Activated CD8-positive, alpha-beta memory T cell treated with anti-CD3 and anti-CD28 coated beads for 48 hours (primary cell): ENCODE results near the gene NMB.
A peak's percentile ranks its signal among the peaks of the same experiment; 100 is the strongest.
"Not testable (repeated sequence)": the region's sequence is repeated elsewhere in the genome, so short reads cannot be mapped to it uniquely, and the experiment has no call there.

ENCODE experiments used
- DNase-seq, 3 experiments: peaks; one replicate each; pipeline ENCODE4 v3.0.0-alpha.2; 2020; ENCODE audit warnings: low read depth in 2 of 3, low spot score in 2 of 3

NMB gene

DNA sequence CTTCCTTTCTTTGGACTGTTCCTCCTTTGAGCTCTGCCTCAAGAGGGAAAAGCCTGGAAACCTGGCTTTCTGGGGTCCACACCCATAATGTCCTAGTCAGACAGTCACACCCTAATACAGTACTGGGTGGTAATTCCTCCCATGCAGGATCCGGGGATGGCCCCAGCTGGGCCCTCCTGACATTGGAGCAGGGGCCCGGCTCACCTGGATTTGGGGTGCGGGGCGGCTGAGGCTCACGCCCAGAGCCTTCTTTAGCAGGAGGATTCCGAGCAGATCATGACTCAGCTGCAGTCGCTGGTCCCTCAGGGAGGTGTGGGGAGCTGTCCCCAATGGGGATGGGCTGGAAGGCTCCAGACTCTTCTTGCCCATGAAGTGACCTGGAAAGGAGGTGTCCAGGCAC lies 1.0 kb downstream of the NMB start:
- no peak for DNase-seq

DNA sequence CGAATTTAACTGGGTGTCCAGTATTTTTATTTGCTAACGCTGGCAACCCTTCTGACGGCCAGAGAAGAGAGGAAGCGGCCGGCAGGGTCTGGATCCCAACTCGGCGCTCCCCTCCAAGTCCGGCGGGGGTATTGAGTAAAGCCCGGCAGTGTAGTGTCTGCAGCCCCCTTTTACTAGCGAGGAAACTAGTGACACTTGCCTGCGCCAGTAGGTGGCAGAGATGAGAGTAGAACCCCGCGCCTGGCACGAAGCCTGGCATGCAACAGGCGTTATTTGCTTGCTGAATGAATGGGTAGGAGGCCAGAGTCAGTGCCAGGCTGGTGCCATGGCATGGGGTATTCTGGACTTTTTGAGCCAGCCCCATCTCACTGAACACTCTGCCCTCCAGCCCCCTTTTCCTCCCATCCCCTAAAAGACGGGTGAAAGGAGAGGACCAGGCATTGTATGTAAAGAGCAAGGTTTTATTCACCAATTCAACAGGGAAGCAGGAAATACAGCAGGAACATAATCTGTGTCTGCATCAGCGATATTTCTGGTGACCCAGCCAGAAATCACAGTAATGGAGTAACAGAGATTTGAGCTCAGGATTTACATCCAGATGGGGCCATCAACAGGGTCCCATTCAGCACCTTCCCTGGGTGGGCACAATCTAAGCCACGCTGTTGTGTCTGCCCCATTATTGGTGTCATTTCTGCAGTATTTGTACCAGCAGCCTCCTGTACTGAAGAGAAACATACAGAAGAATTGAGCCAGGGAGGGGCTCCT lies 3.1 kb downstream of the NMB start:
- peak in 2 of 3 experiments; percentile 44 to 51 for DNase-seq

DNA sequence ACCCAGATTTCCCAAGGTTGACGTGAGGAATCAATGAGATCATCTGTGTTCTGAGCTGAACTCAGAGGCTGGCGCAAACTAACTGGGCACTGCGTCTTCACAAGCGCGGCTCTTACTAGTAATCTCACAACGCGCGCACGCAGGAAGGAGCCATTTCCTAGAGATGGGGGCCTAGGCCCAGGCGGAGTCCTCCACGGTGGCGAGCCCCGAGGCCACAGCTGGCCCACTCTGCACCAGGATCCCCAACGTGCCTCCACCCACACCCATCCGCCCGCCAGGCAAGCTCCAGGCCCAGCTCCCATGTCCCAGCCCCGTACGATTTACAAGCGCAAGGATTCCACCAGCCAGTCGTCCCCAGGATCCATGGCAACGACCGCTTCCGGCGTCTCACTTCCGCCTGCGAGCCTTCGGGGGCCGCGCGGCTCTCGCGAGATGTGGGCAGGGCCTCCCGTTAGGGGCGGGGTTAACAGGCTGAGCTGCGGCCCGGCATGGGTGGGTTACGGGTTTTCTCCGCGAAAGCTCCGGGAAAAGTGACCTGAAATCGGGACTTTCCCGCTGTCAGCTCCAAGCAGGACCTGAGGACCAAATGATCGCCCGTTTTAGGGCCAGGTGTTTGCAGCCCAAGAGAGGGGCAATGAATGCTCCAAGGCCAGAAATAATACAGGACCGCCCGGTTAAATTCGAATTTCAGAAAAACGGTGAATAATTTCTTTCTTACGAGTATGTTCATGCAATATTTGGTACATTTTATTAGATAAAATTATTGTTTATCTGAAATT lies 3.9 kb downstream of the NMB start, which contains the start of gene WDR73:
TSS of gene WDR73 (minus strand) at position 374 of the 779 bp plus-strand sequence. CDS start at position 365, 9 bp downstream.
- peak; percentile 91 to 97 (median 95) for DNase-seq

DNA sequence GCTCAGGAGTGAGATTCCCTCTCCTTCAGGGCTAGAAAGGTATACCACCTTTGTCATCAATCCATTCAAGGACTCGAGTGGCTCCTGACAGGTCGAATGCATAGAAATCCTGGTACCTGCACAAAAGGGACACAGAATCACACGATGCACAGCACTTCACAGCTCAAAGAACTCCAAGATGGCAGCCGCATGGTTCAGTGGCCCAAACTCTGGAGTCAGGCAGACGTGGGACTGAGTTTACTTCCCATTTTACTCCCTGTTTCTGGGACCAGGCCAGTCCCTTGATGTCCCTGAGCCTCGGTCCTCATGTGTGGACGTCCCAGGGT lies 4.5 kb downstream of the NMB start:
- DNase-seq = no peak

DNA sequence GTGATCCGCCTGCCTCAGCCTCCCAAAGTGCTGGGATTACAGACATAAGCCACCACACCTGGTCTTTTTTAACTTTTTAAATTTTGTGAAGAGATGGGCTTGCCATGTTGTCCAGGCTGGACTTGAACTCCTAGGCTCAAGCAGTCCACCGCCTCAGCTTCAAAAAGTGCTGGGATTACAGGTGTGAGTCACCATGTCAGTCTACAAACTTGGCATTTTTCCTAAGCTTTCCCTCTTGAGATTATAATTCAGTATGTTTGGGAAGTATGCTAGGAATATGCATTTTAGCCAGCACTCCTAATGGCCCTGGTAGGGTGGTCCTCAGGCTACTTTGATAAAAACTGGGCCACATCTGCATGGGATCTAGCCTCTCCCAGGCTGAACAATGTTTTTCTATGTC lies 8.3 kb downstream of the NMB start:
- DNase-seq = no peak

DNA sequence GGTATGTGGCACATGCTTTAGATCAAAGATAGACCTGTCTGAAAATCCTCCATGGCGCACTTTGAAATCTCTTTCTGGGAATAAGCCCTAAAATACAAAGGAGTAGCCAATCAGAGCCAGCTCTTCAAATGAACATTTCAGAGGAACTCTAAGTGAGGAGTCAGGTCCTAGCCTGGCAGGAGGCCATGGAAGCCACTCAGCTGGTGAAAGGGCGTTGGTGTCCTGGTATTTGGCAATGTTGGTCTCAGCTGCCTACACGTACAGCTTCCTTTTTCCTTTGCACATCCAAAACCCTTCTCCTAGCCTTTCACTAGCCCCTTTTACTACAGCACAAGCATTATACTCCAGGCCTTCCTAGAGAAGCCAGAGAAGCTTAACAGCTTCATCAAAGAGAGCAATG lies 9.5 kb downstream of the NMB start:
- no peak for DNase-seq

DNA sequence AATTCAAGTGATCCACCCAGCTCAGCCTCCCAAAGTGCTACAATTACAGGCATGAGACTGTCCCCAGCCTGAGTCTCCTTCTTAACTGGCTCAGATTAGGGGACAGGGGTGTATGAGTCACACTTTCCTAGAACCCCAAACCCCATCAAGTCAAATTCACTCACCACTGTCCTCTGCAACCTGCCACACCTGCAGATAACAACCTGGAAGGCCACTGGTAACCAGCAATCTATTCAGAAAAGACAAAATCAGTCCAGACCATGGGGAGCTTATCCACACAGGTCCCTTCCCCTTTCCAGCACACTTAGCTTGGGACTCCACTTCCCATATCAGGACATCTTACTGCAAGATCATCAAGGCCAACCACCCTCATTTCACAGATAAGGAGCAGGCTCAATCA lies 10.3 kb downstream of the NMB start:
- no peak for DNase-seq

DNA sequence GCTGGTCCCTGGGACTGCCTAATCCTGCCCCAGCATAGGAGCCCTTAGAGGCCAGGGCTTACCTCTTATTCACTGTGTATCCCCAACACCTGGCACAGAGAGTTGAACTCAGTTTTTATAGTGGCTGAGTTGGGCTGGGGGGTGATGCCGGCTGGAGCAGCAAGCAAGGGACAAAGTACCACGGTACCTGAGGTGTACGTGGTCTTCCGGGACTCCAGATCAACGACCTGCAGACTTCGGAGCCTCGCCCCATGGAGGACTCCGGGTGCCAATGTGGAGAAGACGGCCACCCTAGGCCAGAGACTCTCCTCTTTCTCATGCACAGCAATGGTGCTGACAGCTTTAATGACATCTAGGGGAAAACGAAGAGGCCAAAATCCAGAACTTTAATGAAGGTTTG lies 12.0 kb downstream of the NMB start:
- no peak for DNase-seq

DNA sequence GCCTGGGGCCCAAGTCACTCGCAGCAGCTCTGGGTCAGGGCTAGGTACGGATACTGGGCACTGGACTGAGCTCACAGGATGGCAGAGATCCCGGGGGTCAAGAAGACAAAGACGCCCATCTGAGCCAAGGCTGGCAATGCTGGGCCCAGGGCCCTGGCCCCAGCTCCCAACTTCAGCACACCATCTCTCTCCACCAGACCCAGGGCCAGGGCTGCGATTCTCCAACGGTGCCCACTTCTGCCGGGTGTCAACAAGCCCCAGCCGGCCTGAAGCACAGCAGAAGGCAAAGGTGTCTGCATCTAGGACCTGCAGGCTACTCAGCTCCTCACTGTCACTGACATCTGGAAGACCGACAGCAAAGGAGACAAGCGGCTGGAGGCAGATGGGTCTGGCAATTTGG lies 12.5 kb downstream of the NMB start:
- no peak for DNase-seq

DNA sequence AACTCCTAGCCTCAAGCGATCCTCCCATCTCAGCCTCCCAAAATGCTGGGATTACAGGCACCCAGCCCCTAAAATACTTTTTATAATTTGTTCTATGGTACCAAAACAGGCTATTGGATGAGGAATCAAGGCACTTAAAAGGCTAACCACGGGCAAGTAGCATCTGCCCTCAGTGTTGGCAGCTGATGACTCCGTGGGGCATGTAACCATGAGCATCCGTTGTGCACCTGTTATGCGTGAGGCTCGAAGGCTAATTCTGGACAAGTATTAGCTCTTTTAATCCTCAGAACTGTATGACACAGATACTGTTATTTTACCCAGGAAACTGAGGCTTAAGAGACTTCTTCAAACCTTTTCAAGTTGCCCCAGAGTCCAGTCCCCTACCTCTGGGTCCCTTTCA lies 14.2 kb downstream of the NMB start:
- DNase-seq = no peak

DNA sequence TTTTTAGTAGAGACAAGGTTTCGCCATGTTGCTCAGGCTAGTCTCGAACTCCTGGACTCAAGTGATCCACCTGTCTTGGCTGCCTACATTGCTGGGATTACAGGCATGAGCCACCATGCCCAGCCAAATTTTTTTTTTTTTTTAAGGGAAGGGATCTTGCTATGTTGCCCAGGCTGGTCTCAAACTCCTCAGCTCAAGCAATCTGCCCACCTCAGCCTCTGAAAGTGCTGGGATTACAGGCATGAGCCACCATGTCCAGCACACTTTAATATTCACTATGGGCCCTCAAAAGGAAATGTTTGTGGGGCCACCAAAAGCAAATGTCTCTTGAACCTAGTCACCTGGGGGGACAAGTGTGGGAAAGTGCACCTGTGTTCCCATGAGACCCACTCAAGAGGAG lies 15.4 kb downstream of the NMB start:
- DNase-seq = not testable (repeated sequence)

DNA sequence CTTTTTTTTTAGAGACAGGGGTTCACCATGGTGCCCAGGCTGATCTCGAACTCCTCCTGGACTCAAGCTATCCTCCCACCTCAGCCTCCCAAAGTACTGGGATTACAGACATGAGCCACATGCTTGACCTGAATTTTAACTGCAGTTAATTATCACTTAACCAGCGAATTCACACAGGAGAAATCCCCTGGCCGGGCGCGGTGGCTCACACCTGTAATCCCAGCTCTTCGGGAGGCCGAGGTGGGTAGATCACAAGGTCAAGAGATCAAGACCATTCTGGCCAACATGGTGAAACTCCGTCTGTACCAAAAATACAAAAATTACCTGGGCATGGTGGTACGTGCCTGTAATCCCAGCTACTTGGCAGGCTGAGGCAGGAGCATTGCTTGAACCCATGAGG lies 16.1 kb downstream of the NMB start:
- DNase-seq = not testable (repeated sequence)

DNA sequence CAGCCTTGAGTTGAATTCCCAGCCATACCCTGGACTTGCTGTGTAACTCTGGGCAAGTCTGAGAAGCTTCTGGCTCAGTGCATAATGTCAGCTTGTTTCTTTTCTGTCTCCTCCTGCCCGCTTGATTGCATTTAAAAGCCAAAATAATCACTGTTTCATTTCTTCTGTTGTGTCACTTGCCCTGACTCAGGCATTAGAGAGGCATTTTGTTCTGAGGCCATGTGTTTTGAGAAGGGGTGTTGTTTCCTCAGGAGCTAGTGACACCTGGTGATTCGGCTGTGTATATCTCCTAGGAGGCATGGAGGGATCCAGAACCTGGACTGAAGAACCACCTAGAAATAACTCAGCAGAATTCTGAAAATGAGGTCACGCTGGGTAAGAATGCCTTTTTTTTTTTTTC lies 19.9 kb downstream of the NMB start:
- no peak for DNase-seq

DNA sequence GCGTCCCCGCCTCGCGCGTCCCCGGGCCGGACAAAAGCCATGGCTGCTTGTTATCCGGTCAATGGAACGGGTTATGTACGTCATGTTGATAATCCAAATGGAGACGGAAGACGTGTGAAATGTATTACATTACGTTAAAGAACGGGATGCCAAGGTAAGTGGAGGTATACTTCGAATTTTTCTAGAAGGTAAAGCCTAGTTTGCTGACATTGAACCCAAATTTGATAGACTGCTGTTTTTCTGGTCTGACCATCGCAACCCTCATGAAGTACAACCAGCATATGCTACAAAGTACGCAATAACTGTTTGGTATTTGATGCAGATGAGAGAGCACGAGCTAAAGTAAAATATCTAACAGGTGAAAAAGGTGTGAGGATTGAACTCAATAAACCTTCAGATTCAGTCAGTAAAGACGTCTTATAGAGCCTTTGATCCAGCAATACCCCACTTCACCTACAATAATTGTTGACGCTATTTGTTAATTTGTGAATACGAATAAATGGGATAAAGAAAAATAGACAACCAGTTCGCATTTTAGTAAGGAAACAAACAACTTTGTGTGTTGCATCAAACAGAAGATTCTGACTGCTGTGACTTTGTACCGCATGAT lies 23.7 kb downstream of the NMB start:
- no peak for DNase-seq

DNA sequence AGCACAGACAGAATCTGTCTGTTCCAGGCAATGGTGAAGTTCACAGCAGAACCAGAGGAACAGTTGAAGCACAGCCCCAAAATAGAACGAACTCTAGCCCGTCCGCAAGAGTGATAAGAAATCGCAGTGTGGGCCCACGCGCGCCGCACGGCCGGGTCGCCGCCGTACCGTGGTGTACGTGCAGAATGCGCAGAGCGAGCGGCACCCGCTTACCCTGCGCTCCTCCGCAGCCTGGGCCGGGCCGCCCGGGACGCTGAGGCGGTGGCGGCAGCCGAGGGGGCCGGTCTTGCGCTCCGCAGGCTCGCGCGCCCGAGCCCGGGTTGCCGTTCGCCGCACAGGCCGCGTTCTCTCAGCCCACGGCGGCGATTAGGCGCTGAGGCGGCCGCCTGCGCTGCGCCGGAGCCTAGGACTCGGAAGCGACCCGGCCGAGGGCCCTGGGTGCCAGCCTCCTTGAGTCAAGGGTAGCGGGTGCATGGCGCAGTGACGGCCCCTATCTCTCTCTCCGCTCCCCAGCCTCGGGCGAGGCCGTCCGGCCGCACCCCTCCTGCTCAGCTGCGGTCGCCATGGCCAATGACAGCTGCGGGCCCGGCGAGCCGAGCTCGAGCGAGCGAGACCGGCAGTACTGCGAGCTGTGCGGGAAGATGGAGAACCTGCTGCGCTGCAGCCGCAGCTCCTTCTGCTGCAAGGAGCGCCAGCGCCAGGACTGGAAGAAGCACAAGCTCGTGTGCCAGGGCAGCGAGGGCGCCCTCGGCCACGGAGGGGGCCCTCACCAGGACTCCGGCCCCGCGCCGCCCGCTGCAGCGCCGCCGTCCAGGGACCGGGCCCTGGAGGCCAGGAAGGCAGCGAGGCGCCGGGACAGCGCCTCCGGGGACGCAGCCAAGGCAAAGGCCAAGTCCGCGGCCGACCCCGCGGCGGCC lies 24.4 kb downstream of the NMB start:
- DNase-seq = peak; percentile 37 to 54 (median 47)

DNA sequence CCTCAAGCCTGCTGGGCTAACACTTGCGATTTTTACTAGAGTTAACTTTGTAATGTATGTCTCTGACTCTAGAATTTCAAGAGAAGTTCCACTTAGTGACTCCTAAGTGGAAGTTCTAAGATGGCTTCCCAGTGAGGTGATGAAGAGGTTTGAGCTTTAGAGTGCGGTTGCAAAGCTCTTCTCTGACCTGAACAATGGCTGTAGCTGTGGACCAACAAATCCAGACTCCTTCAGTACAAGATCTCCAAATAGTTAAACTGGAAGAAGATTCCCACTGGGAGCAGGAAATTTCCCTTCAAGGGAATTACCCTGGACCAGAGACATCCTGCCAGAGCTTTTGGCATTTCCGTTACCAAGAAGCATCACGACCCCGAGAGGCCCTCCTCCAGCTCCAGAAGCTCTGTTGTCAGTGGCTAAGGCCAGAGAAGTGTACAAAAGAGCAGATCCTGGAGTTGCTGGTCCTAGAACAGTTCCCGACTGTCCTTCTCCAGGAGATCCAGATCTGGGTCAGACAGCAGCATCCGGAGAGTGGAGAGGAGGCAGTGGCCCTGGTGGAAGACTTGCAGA lies 26.2 kb downstream of the NMB start:
- no peak for DNase-seq

DNA sequence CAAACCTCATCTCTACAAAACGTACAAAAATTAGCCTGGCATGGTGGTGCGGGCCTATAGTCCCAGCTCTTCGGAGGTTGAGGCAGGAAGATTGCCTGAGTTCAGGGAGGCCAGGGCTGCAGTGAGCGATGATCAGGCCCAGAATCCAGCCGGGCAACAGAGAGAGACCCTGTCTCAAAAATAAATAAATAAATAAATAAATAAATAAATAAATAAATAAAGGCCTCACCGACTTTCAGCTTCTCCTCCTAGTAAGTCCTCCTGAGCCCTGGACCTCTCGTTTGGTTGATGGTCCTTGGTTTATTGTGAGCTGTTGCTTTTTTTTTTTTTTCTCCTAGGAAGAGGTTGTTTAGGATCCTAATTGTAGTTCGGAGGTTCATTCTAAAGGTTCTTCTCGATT lies 29.0 kb downstream of the NMB start:
- no peak for DNase-seq

DNA sequence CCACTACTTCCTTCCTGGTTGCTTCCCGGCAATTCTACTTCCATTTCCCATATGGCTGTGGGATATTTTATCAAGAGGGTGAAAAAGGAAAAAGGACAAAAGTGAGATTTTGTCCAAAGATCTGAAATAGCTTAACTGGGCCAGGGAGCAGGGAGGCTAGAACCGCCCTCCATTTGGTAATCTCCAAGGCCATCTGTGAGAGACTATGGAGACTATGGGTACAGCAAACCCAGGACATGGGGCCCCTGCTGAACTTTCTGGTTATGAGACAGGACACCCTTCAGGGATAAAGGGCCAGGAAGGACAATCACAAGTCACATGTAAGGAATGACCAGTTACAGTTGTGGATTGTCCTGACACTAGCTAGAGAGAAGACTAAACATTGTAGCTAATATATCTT lies 32.9 kb downstream of the NMB start:
- DNase-seq = no peak

DNA sequence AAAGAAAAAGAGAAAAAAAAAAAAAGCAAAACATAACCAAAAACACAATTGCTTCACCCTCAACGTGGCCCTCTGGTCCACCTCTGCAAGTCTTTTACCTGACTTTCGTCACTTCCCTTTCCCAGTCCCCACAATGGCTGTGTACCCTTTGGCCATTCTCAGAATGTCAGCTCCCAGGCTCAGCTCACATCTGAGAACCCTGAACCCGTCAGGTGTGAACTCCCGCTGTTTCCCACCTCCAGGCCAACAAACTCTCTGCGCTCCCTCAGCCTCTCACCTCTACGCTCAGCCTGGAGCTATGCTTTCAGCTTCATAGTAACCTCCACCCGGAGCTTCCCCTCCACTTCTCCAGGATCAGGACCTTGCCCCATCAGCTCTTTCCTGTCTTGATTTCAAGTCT lies 33.6 kb downstream of the NMB start:
- no peak for DNase-seq

DNA sequence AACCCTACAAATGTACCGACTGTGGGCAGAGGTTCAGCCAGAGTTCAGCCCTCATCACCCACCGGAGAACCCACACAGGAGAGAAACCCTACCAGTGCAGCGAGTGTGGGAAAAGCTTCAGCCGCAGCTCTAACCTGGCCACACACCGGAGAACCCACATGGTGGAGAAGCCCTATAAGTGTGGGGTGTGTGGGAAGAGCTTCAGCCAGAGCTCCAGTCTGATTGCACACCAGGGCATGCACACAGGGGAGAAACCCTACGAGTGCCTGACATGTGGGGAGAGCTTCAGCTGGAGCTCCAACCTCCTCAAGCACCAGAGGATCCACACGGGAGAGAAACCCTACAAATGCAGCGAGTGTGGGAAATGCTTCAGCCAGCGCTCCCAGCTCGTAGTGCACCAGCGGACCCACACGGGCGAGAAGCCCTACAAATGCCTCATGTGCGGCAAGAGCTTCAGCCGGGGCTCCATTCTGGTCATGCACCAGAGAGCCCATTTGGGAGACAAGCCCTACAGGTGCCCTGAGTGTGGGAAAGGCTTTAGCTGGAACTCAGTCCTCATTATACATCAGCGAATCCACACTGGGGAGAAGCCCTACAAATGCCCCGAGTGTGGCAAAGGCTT lies 36.5 kb downstream of the NMB start:
- DNase-seq = no peak
